GM21529 (cell line): Measurements from ENCODE around the gene SRSF1.
"Not testable (repeated sequence)": the region's sequence is repeated elsewhere in the genome, so short reads cannot be mapped to it uniquely, and the experiment has no call there.

ENCODE experiments used
- ATAC-seq: cut with Tn5 transposase; IDR thresholded peaks from one replicate; pipeline ENCODE4 v1.9.1; 2021; ENCODE audit not compliant: unreplicated experiment

SRSF1 gene

GRCh38 chr17:58006924-58007780 lies at the start of gene SRSF1:
Gene SRSF1 (minus strand): TSS chr17:58007246. CDS start chr17:58007137, 109 bp downstream.
- ATAC-seq = peak; percentile 88

GRCh38 chr17:58056476-58056875 lies 49.4 kb upstream of the SRSF1 start:
- no peak for ATAC-seq

GRCh38 chr17:58054641-58055040 lies 47.6 kb upstream of the SRSF1 start:
- no peak for ATAC-seq

- ATAC-seq = no peak
Observed at GRCh38 chr17:58052945-58053715, 46.1 kb upstream of the SRSF1 start.

GRCh38 chr17:58052407-58052806 lies 45.4 kb upstream of the SRSF1 start:
- ATAC-seq = no peak

- no peak for ATAC-seq
Observed at GRCh38 chr17:58051468-58051867, 44.4 kb upstream of the SRSF1 start.

GRCh38 chr17:58050966-58051365 lies 43.9 kb upstream of the SRSF1 start:
- ATAC-seq = no peak

- ATAC-seq = no peak
Observed at GRCh38 chr17:58049533-58049932, 42.5 kb upstream of the SRSF1 start.

- no peak for ATAC-seq
Observed at GRCh38 chr17:58047376-58048150, 40.5 kb upstream of the SRSF1 start.

- no peak for ATAC-seq
Observed at GRCh38 chr17:58046239-58047094, 39.4 kb upstream of the SRSF1 start.

GRCh38 chr17:58044256-58044655 lies 37.2 kb upstream of the SRSF1 start:
- ATAC-seq = not testable (repeated sequence)

GRCh38 chr17:58043221-58044181 lies 36.5 kb upstream of the SRSF1 start:
- no peak for ATAC-seq

GRCh38 chr17:58041161-58041560 lies 34.1 kb upstream of the SRSF1 start:
- ATAC-seq = no peak

GRCh38 chr17:58040386-58040785 lies 33.3 kb upstream of the SRSF1 start:
- ATAC-seq = no peak

GRCh38 chr17:58039975-58040374 lies 32.9 kb upstream of the SRSF1 start:
- no peak for ATAC-seq

GRCh38 chr17:58032691-58033415 lies 25.8 kb upstream of the SRSF1 start:
- no peak for ATAC-seq

- no peak for ATAC-seq
Observed at GRCh38 chr17:58028578-58028977, 21.5 kb upstream of the SRSF1 start.

GRCh38 chr17:58020401-58020800 lies 13.4 kb upstream of the SRSF1 start:
- no peak for ATAC-seq

GRCh38 chr17:58019521-58019920 lies 12.5 kb upstream of the SRSF1 start:
- no peak for ATAC-seq
